A673 (cell line): ENCODE results near the gene FGF12.

ENCODE experiments used
- EZH2 ChIP-seq: fragments of 200-600 bp; sonication (generic); IDR thresholded peaks from 2 replicates; pipeline ENCODE4 v1.6.1; 2017; ENCODE audit warnings: borderline replicate concordance, low read depth, mild to moderate bottlenecking, mixed read lengths, antibody characterized with exemption, low read length; ENCODE audit not compliant: poor library complexity, severe bottlenecking
- TF ChIP-seq, protein P1 (sequence below): fragments of 300-800, 200-600 bp; sonication (generic); conservative IDR thresholded peaks from 2 replicates; pipeline ENCODE4 v1.5.1; 2017; ENCODE audit warnings: low read depth, mild to moderate bottlenecking, antibody characterized with exemption, low read length, moderate library complexity, mixed read lengths

DNA sequence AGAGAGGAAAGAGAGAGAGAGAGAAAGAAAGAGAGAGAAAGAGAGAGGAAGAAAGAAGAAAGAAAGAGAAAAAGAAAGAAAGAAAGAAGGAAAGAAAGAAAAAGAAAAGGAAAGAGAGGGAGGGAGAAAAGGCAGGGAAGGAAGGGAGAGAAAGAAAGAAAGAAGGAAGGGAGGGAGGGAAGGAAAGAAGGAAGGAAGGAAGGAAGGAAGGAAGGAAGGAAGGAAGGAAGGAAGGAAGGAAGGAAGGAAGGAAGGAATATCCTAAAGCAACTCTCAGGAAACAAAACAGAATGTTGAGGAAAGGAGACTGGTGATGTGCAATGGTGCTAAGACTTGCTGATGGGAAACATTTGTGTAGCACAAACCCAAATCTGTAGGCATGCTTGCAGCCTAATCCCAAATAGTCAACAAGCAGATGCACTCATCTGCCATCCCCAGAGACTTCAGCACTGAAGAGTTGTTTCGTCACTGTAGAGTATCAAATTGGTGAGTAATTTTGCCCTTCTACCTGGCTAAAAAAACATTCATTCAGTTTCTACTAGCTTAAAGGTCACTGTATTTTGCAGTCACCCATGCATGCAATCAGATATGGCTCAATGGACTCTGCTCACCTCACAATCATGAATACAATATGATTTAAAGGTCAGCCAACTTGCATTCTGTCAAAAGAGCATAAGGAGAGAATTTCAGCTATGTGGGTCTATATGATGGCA lies 480.3 kb downstream of the FGF12 start:
- TF ChIP-seq, protein P1, sequence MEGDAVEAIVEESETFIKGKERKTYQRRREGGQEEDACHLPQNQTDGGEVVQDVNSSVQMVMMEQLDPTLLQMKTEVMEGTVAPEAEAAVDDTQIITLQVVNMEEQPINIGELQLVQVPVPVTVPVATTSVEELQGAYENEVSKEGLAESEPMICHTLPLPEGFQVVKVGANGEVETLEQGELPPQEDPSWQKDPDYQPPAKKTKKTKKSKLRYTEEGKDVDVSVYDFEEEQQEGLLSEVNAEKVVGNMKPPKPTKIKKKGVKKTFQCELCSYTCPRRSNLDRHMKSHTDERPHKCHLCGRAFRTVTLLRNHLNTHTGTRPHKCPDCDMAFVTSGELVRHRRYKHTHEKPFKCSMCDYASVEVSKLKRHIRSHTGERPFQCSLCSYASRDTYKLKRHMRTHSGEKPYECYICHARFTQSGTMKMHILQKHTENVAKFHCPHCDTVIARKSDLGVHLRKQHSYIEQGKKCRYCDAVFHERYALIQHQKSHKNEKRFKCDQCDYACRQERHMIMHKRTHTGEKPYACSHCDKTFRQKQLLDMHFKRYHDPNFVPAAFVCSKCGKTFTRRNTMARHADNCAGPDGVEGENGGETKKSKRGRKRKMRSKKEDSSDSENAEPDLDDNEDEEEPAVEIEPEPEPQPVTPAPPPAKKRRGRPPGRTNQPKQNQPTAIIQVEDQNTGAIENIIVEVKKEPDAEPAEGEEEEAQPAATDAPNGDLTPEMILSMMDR = no peak
- no peak for TF ChIP-seq EZH2
